Measurements from ENCODE around the gene NELL1.
"Not testable (repeated sequence)": the region's sequence is repeated elsewhere in the genome, so short reads cannot be mapped to it uniquely, and the experiment has no call there.

The NELL1 gene

GRCh38 chr11:21260101-21260500, 590.7 kb downstream of the NELL1 start:
- DNase-seq (ENCODE audit: low read depth) = no peak
- no peak overlapping the region for H3K4me3 ChIP-seq (ENCODE audit: control insufficient read depth, low read depth, low read length)
- no peak for TF ChIP-seq CTCF (conservative IDR thresholded peaks at IDR 0.05; ENCODE audit: control insufficient read depth, insufficient read depth, low read depth, low read length)

- no peak for TF ChIP-seq CTCF (conservative IDR thresholded peaks at IDR 0.05; ENCODE audit: control insufficient read depth, insufficient read depth, low read depth, low read length)
- no peak for DNase-seq (ENCODE audit: low read depth)
- no peak overlapping the region for H3K4me3 ChIP-seq (ENCODE audit: control insufficient read depth, low read depth, low read length)
Measured at GRCh38 chr11:21262992-21263391, 593.6 kb downstream of the NELL1 start.

GRCh38 chr11:21264125-21264524, 594.7 kb downstream of the NELL1 start:
- DNase-seq (ENCODE audit: low read depth) = no peak
- H3K4me3 ChIP-seq (ENCODE audit: control insufficient read depth, low read depth, low read length) = no peak overlapping the region
- no peak for TF ChIP-seq CTCF (conservative IDR thresholded peaks at IDR 0.05; ENCODE audit: control insufficient read depth, insufficient read depth, low read depth, low read length)

- TF ChIP-seq CTCF (conservative IDR thresholded peaks at IDR 0.05; ENCODE audit: control insufficient read depth, insufficient read depth, low read depth, low read length) = no peak
- H3K4me3 ChIP-seq (ENCODE audit: control insufficient read depth, low read depth, low read length) = no peak overlapping the region
- DNase-seq (ENCODE audit: low read depth) = no peak
Measured at GRCh38 chr11:21268036-21268435, 598.6 kb downstream of the NELL1 start.

GRCh38 chr11:21272139-21272538, 602.8 kb downstream of the NELL1 start:
- not testable (repeated sequence) for H3K4me3 ChIP-seq (ENCODE audit: control insufficient read depth, low read depth, low read length); DNase-seq (ENCODE audit: low read depth)

- TF ChIP-seq CTCF (conservative IDR thresholded peaks at IDR 0.05; ENCODE audit: control insufficient read depth, insufficient read depth, low read depth, low read length) = no peak
- no peak for DNase-seq (ENCODE audit: low read depth)
- no peak overlapping the region for H3K4me3 ChIP-seq (ENCODE audit: control insufficient read depth, low read depth, low read length)
Measured at GRCh38 chr11:21278840-21279239, 609.5 kb downstream of the NELL1 start.

- H3K4me3 ChIP-seq (ENCODE audit: control insufficient read depth, low read depth, low read length) = no peak overlapping the region
- no peak for DNase-seq (ENCODE audit: low read depth)
- no peak for TF ChIP-seq CTCF (conservative IDR thresholded peaks at IDR 0.05; ENCODE audit: control insufficient read depth, insufficient read depth, low read depth, low read length)
Measured at GRCh38 chr11:21285104-21285503, 615.7 kb downstream of the NELL1 start.
